IMR-90 (cell line): ENCODE data around the gene IL4R. TPM values are rescaled to one million over a fixed set of nuclear protein-coding genes. Genes with fewer than 3 reads are reported as not detected.

Experiments used
- ATAC-seq: fragments of 200-7000 bp; cut with Tn5 transposase; 2 replicates; pipeline ENCODE4 v1.9.1; 2020; ENCODE audit warnings: low read depth, mild to moderate bottlenecking, moderate library complexity
- BruUV-seq: library from RNA; stranded (reverse); fragments of 400-500 nt; replicated peaks from 2 replicates; lab custom pipeline; 2021; lab: Mats Ljungman, UMichigan
- CTCF ChIA-PET: fragments of 300-600 bp; formaldehyde crosslinking; extraction: SDS; loops from one replicate; lab custom pipeline; 2021; ENCODE audit warnings: antibody characterized with exemption; lab: Yijun Ruan, JAX
- POLR2A ChIA-PET: fragments of 300-600 bp; sonication (Branson Sonifier 250); formaldehyde crosslinking; loops from one replicate; lab custom pipeline; 2022; ENCODE audit warnings: antibody characterized with exemption; ENCODE audit not compliant: unreplicated experiment; lab: Charles Lee
- DNase-seq: peaks from one replicate; pipeline ENCODE4 v3.0.0; 2013
- H2AFZ ChIP-seq: replicated peaks from 2 replicates; pipeline ENCODE3; 2013; ENCODE audit warnings: low read length, mild to moderate bottlenecking; ENCODE audit not compliant: poor library complexity
- H2AK5ac ChIP-seq: 2 replicates; pipeline ENCODE4 v1.6.1; 2013; ENCODE audit warnings: low read depth, low read length, inconsistent platforms
- H2AK9ac ChIP-seq: replicated peaks from 2 replicates; pipeline ENCODE3; 2013; ENCODE audit warnings: mild to moderate bottlenecking, low read depth, low read length, moderate library complexity; ENCODE audit not compliant: poor library complexity
- H2BK120ac ChIP-seq: 2 replicates; pipeline ENCODE4 v1.6.1; 2013; ENCODE audit warnings: low read depth, low read length, inconsistent platforms
- H2BK15ac ChIP-seq: 3 replicates; pipeline ENCODE4 v1.6.1; 2013; ENCODE audit warnings: low read depth, low read length, inconsistent platforms
- H2BK20ac ChIP-seq: 2 replicates; pipeline ENCODE4 v1.6.1; 2013; ENCODE audit warnings: low read depth, mild to moderate bottlenecking, inconsistent platforms, low read length, moderate library complexity
- H2BK5ac ChIP-seq: 2 replicates; pipeline ENCODE4 v1.6.1; 2013; ENCODE audit warnings: mild to moderate bottlenecking, low read depth, low read length, inconsistent platforms; ENCODE audit not compliant: poor library complexity, severe bottlenecking
- H3K14ac ChIP-seq: replicated peaks from 2 replicates; pipeline ENCODE4 v1.6.1; 2013; ENCODE audit warnings: low read depth, low read length, inconsistent platforms
- H3K18ac ChIP-seq: 2 replicates; pipeline ENCODE4 v1.6.1; 2013; ENCODE audit warnings: low read depth, low read length, control low read depth
- H3K23ac ChIP-seq: 2 replicates; pipeline ENCODE4 v1.6.1; 2013; ENCODE audit warnings: low read depth, low read length, inconsistent platforms
- H3K27ac ChIP-seq: 2 replicates; pipeline ENCODE4 v1.5.1; 2013; ENCODE audit warnings: mild to moderate bottlenecking, control low read depth, low read length; ENCODE audit not compliant: insufficient read depth
- H3K27me3 ChIP-seq: 2 replicates; pipeline ENCODE4 v1.6.1; 2013; ENCODE audit warnings: low read length; ENCODE audit not compliant: control insufficient read depth, insufficient read depth
- H3K36me3 ChIP-seq: 2 replicates; pipeline ENCODE4 v1.6.1; 2013; ENCODE audit warnings: low read length, mixed read lengths; ENCODE audit not compliant: control insufficient read depth, insufficient read depth
- H3K4ac ChIP-seq: 2 replicates; pipeline ENCODE4 v1.6.1; 2013; ENCODE audit warnings: low read depth, low read length, inconsistent platforms
- H3K4me1 ChIP-seq: 2 replicates; pipeline ENCODE4 v1.6.1; 2013; ENCODE audit warnings: low read length, mixed read lengths; ENCODE audit not compliant: control insufficient read depth, insufficient read depth
- H3K4me2 ChIP-seq: 2 replicates; pipeline ENCODE4 v1.6.1; 2013; ENCODE audit warnings: low read depth, mild to moderate bottlenecking, control low read depth, low read length, moderate library complexity
- H3K4me3 ChIP-seq: 2 replicates; pipeline ENCODE4 v1.5.1; 2013; ENCODE audit warnings: low read depth, mild to moderate bottlenecking, control low read depth, low read length, moderate library complexity; ENCODE audit not compliant: insufficient read depth
- H3K56ac ChIP-seq: 2 replicates; pipeline ENCODE4 v1.6.1; 2013; ENCODE audit warnings: low read length, inconsistent platforms; ENCODE audit not compliant: insufficient read depth; ENCODE audit errors: extremely low read depth
- H3K79me1 ChIP-seq, 2 experiments: 2 replicates each; pipeline ENCODE4 v1.6.1; 2013; ENCODE audit warnings: low read length in 2 of 2, inconsistent platforms in 1 of 2, low read depth in 1 of 2
- H3K9ac ChIP-seq: 2 replicates; pipeline ENCODE4 v1.6.1; 2013; ENCODE audit warnings: low read depth, low read length, control low read depth
- H3K9me1 ChIP-seq: 2 replicates; pipeline ENCODE4 v1.6.1; 2013; ENCODE audit warnings: low read length, inconsistent platforms; ENCODE audit not compliant: insufficient read depth
- H3K9me3 ChIP-seq: 2 replicates; pipeline ENCODE4 v1.6.1; 2013; ENCODE audit warnings: low read length; ENCODE audit not compliant: control insufficient read depth, insufficient read depth
- H4K20me1 ChIP-seq: 2 replicates; pipeline ENCODE4 v1.6.1; 2013; ENCODE audit warnings: low read length, inconsistent platforms; ENCODE audit not compliant: insufficient read depth
- H4K5ac ChIP-seq: 2 replicates; pipeline ENCODE4 v1.6.1; 2013; ENCODE audit warnings: mild to moderate bottlenecking, low read depth, low read length, control low read depth
- H4K8ac ChIP-seq, 2 experiments: 2 replicates each; pipeline ENCODE4 v1.6.1; 2013; ENCODE audit warnings: low read depth in 2 of 2, low read length in 2 of 2, control low read depth in 1 of 2, inconsistent platforms in 1 of 2
- H4K91ac ChIP-seq: 2 replicates; pipeline ENCODE4 v1.6.1; 2013; ENCODE audit warnings: low read depth, low read length, inconsistent platforms; ENCODE audit not compliant: insufficient read depth
- BHLHE40 ChIP-seq: fragments of 150-350 bp; IDR thresholded peaks from 2 replicates; pipeline ENCODE4 v1.6.1; 2016; ENCODE audit warnings: mild to moderate bottlenecking, low read depth, low read length
- CEBPB ChIP-seq: IDR thresholded peaks from 2 replicates; pipeline ENCODE4 v1.6.1; 2012; ENCODE audit warnings: low read depth, low read length, improper control_type of control experiment
- CHD1 ChIP-seq: IDR thresholded peaks from 2 replicates; pipeline ENCODE4 v1.6.1; 2012; ENCODE audit warnings: low read depth, low read length, improper control_type of control experiment
- ELK1 ChIP-seq: fragments of 150-350 bp; IDR thresholded peaks from 2 replicates; pipeline ENCODE4 v1.6.1; 2016; ENCODE audit warnings: low read depth, mild to moderate bottlenecking, low read length, moderate library complexity, borderline replicate concordance
- MAFK ChIP-seq: IDR thresholded peaks from 2 replicates; pipeline ENCODE4 v1.6.1; 2012; ENCODE audit warnings: low read depth, low read length, improper control_type of control experiment
- NFE2L2 ChIP-seq: fragments of 150-350 bp; IDR thresholded peaks from 2 replicates; pipeline ENCODE4 v1.6.1; 2016; ENCODE audit warnings: low read depth, mild to moderate bottlenecking, low read length
- RAD21 ChIP-seq: IDR thresholded peaks from 2 replicates; pipeline ENCODE4 v1.6.1; 2012; ENCODE audit warnings: low read length, improper control_type of control experiment
- USF2 ChIP-seq: fragments of 150-350 bp; IDR thresholded peaks from 2 replicates; pipeline ENCODE4 v1.6.1; 2017; ENCODE audit warnings: mild to moderate bottlenecking, antibody characterized with exemption, low read length, low read depth
- WGBS, 2 experiments: methylation state at CpG; one replicate each; pipeline versions ENCODE4 v1.1.5 to v1.1.7; 2013; ENCODE audit warnings: missing lambda C conversion rate in 2 of 2; ENCODE audit not compliant: insufficient read length in 1 of 2; ENCODE audit errors: extremely low coverage in 2 of 2; 5-methylcytosine and 5-hydroxymethylcytosine counted together
- dilution Hi-C: fragments of 300-500 bp; cut with HindIII; formaldehyde crosslinking; loops from one replicate; pipeline ENCODE4 v1.14.3; 2018; ENCODE audit warnings: low sequenced_read_pairs; ENCODE audit not compliant: unreplicated experiment
- in situ Hi-C: fragments of 300-500 bp; cut with MboI; formaldehyde crosslinking; loops from 3 replicates; pipeline ENCODE4 v1.14.3; 2019; ENCODE audit warnings: low sequenced_read_pairs, inconsistent platforms, mixed read lengths
- intact Hi-C: fragments of 100-400 bp; cut with micrococcal nuclease; formaldehyde crosslinking; loops from 2 replicates; pipeline ENCODE4 v1.10.0; 2022
- polyA plus RNA-seq, 3 experiments: library from polyadenylated mRNA; depleted of rRNA; stranded (reverse); fragments of >200 nt; gene quantifications; 2 replicates each; pipeline ENCODE4 v1.2.3, GENCODE V29; 2012; ENCODE audit warnings: low replicate concordance in 1 of 3
- total RNA-seq: library from RNA; depleted of rRNA; stranded (reverse); fragments of >200 nt; gene quantifications from 2 replicates; pipeline ENCODE4 v1.2.3, GENCODE V29; 2012

The IL4R gene
- total and polyA plus RNA-seq, 2 of the 4 experiments (the other 2 are of a cell fraction) = 6.3 to 18.7 TPM

GRCh38 chr16:27275394-27275793, 38.4 kb upstream of the IL4R start:
- H3K27ac ChIP-seq = no peak overlapping the region
- no peak overlapping the region for H3K4ac ChIP-seq
- no peak overlapping the region for H2BK120ac ChIP-seq
- no peaks in the 10 kb centered on the region for H3K27me3 ChIP-seq
- H3K4me2 ChIP-seq = no peak overlapping the region
- no peak overlapping the region for H2BK20ac ChIP-seq
- no peak overlapping the region for H3K14ac ChIP-seq
- no peak overlapping the region for H3K9ac ChIP-seq
- no peak overlapping the region for H2AK5ac ChIP-seq
- H2AFZ ChIP-seq = no peak overlapping the region
- H4K20me1 ChIP-seq = no peaks in the 10 kb centered on the region
- no peak overlapping the region for H3K18ac ChIP-seq
- H2AK9ac ChIP-seq = no peak overlapping the region
- H3K9me3 ChIP-seq = no peaks in the 10 kb centered on the region
- CTCF ChIA-PET = no interaction called here
- no peak overlapping the region for H4K91ac ChIP-seq
- no peak overlapping the region for H4K8ac ChIP-seq
- DNase-seq (no peak), ATAC-seq (no peak)
- H3K4me1 ChIP-seq = no peaks in the 10 kb centered on the region
- no peak overlapping the region for H3K23ac ChIP-seq
- no peak for TF ChIP-seq CHD1
- TF ChIP-seq BHLHE40 = no peak
- TF ChIP-seq RAD21 = no peak
- no peak for TF ChIP-seq CEBPB
- no peak for TF ChIP-seq USF2
- no peak for TF ChIP-seq NFE2L2
- TF ChIP-seq MAFK = no peak
- no peak for TF ChIP-seq ELK1
- H2BK5ac ChIP-seq = no peak overlapping the region
- POLR2A ChIA-PET = no interaction called here
- in situ Hi-C loops (no loop called here), dilution Hi-C loops (no loop called here), intact Hi-C loops (no loop called here)
- H3K79me1 ChIP-seq = no peaks in the 10 kb centered on the region
- no peaks in the 10 kb centered on the region for H3K36me3 ChIP-seq
- no TSS peak for BruUV-seq
- WGBS, 2 experiments = no CpG with 5 or more reads among the region's 1 CpG
- no peak overlapping the region for H2BK15ac ChIP-seq
- H4K5ac ChIP-seq = no peak overlapping the region
- H3K56ac ChIP-seq = no peak overlapping the region
- H3K4me3 ChIP-seq = no peak overlapping the region
- peaks cover 3% of the 10 kb centered on the region; the same call in 1 of the 2 replicates for H3K9me1 ChIP-seq
